ENCODE data around the gene MAP4.

DNA sequence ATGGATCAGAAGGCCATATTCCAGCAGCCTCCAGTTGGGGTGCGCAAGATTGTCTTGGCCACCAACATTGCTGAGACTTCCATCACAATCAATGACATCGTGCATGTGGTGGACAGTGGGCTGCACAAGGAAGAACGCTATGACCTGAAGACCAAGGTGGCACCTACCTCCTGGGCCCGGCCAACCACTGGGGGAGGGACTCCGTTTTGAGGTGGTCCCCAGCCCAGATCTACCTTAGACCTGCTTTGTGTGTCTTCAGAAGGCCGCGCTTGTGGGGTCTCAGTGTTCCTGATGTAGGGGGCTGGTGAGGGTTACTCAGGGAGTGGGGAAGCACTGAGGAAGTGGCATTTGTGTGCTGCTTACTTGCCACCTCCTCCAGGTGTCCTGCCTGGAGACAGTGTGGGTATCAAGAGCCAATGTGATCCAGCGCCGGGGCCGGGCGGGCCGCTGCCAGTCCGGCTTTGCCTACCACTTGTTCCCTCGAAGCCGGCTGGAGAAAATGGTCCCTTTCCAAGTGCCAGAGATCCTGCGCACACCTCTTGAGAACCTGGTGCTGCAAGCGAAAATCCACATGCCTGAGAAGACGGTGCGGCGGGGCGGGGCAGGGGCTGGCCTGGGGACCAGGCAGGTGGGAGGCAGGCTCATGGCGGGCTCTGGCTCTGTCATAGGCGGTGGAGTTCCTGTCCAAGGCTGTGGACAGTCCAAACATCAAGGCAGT lies 168.3 kb downstream of the MAP4 start:
- TF ChIP-seq, protein P1, sequence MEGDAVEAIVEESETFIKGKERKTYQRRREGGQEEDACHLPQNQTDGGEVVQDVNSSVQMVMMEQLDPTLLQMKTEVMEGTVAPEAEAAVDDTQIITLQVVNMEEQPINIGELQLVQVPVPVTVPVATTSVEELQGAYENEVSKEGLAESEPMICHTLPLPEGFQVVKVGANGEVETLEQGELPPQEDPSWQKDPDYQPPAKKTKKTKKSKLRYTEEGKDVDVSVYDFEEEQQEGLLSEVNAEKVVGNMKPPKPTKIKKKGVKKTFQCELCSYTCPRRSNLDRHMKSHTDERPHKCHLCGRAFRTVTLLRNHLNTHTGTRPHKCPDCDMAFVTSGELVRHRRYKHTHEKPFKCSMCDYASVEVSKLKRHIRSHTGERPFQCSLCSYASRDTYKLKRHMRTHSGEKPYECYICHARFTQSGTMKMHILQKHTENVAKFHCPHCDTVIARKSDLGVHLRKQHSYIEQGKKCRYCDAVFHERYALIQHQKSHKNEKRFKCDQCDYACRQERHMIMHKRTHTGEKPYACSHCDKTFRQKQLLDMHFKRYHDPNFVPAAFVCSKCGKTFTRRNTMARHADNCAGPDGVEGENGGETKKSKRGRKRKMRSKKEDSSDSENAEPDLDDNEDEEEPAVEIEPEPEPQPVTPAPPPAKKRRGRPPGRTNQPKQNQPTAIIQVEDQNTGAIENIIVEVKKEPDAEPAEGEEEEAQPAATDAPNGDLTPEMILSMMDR (IDR thresholded peaks at IDR 0.05), result no peak
- no peak for TF ChIP-seq POLR2A (IDR thresholded peaks at IDR 0.05)

All from esophagus squamous epithelium (tissue), 4 donors.